ENCODE data around the gene RBBP8NL. TPM values are rescaled to one million over a fixed set of nuclear protein-coding genes. Genes with fewer than 3 reads are reported as not detected.

The RBBP8NL gene
- total RNA-seq, 1 experiment from 2014 or later, result 0.28 TPM

- DNase-seq, result no peak
Observed at GRCh38 chr20:62475772-62476055, 48.4 kb upstream of the RBBP8NL start, which contains the start of gene GATA5. Gene GATA5 (minus strand): TSS chr20:62475995. CDS start chr20:62475521, 474 bp downstream.

More at GRCh38 chr20:62475772-62476055, 48.4 kb upstream of the RBBP8NL start, which contains the start of gene GATA5:
- no peaks in the 10 kb centered on the region for H3K4me1 ChIP-seq (ENCODE audit: insufficient read depth, low read length)
- no peak within 1 kb of the TSS for H4K5ac ChIP-seq (ENCODE audit: insufficient read length, low read depth, low read length)
- WGBS (ENCODE audit: extremely low coverage, insufficient read length, low lambda C conversion rate), result no CpG with 5 or more reads among the region's 37 CpGs
- H3K9me3 ChIP-seq (ENCODE audit: control insufficient read depth, low read depth, low read length), result no peaks in the 10 kb centered on the region
- H3K23me2 ChIP-seq (ENCODE audit: insufficient read length, low read depth, low read length, poor library complexity, severe bottlenecking), result peaks cover 16% of the 10 kb centered on the region
- H3K18ac ChIP-seq (ENCODE audit: insufficient read length, low read depth, low read length), result no peak within 1 kb of the TSS
- no peaks in the 10 kb centered on the region for H3K79me1 ChIP-seq (ENCODE audit: insufficient read depth, low read depth, low read length, poor library complexity, severe bottlenecking)
- H2BK20ac ChIP-seq (ENCODE audit: low read depth, low read length, poor library complexity, severe bottlenecking), result no peak within 1 kb of the TSS
- H2BK5ac ChIP-seq (ENCODE audit: insufficient read length, low read length), result no peak within 1 kb of the TSS
- peaks cover 84% of the 10 kb centered on the region for H3K27me3 Mint-ChIP-seq (ENCODE audit: low read depth)
- H3K9me3 Mint-ChIP-seq, result peaks cover 0 to 2% of the 10 kb centered on the region in 2 experiments; a peak in 1 of 5 replicates
- TF ChIP-seq CTCF (conservative IDR thresholded peaks at IDR 0.05), result no peak
- no peak within 1 kb of the TSS for H2BK12ac ChIP-seq (ENCODE audit: insufficient read length, low read depth, low read length)
- no peak within 1 kb of the TSS; the same call in 1 of the 2 replicates for H3K14ac ChIP-seq (ENCODE audit: insufficient read depth, low read length)
- no peak within 1 kb of the TSS for H2AK5ac ChIP-seq (ENCODE audit: insufficient read length, low read length)
- no peak within 1 kb of the TSS for H2BK120ac ChIP-seq (ENCODE audit: low read depth, low read length, poor library complexity, severe bottlenecking)
- H3K27ac Mint-ChIP-seq, result no peak within 1 kb of the TSS
- peaks cover 50% of the 10 kb centered on the region for H3K27me3 ChIP-seq (ENCODE audit: insufficient read depth, low read length)
- H3K23ac ChIP-seq (ENCODE audit: insufficient read length, low read depth, low read length), result no peak within 1 kb of the TSS
- H4K20me1 ChIP-seq (ENCODE audit: control insufficient read depth, insufficient read depth, insufficient read length), result no peaks in the 10 kb centered on the region
- H2BK15ac ChIP-seq (ENCODE audit: low read depth, low read length), result no peak within 1 kb of the TSS
- no peaks in the 10 kb centered on the region; a peak in 1 of 7 replicates for H3K36me3 Mint-ChIP-seq (ENCODE audit: insufficient read depth in 1 of 3, low read depth in 3 of 3)
- no peak within 1 kb of the TSS for H2AFZ ChIP-seq (ENCODE audit: low read length)
- H3K56ac ChIP-seq (ENCODE audit: insufficient read length, low read depth, low read length), result no peak within 1 kb of the TSS
- no peak within 1 kb of the TSS for H3K9ac ChIP-seq (ENCODE audit: extremely low read depth, insufficient read length, low read length)
- H3K27ac ChIP-seq (ENCODE audit: insufficient read length, low read depth, low read length), result no peak within 1 kb of the TSS
- no peak within 1 kb of the TSS for H4K8ac ChIP-seq (replicated peaks; ENCODE audit: insufficient read length, low read depth, low read length)
- no peak within 1 kb of the TSS for H4K91ac ChIP-seq (ENCODE audit: insufficient read length, low read depth, low read length)
- H3K4me1 Mint-ChIP-seq, result peaks cover 9 to 33% of the 10 kb centered on the region in 2 experiments
- H3K4me2 ChIP-seq (ENCODE audit: insufficient read depth, insufficient read length, low read length), result peak within 1 kb of the TSS; percentile 47
- no peak within 1 kb of the TSS for H3K4ac ChIP-seq (ENCODE audit: low read depth, low read length)
- no peak within 1 kb of the TSS for H3T11ph ChIP-seq (ENCODE audit: low read length)
- H3K4me3 Mint-ChIP-seq, result peak within 1 kb of the TSS; percentile 35 to 78
- H3K79me2 ChIP-seq (ENCODE audit: insufficient read depth, low read length), result no peaks in the 10 kb centered on the region

Data from H9 (cell line).